Gastrocnemius medialis (tissue), 4 donors: ENCODE results near the gene METAP1.
"Not testable (repeated sequence)": the region's sequence is repeated elsewhere in the genome, so short reads cannot be mapped to it uniquely, and the experiment has no call there.

Source experiments
- CTCF ChIP-seq, 5 experiments: fragments of 450-650 bp in 3 of 5; fragments of 200-600 bp in 2 of 5; sonication (generic) in 2 of 5; IDR thresholded peaks in 4 of 5; conservative IDR thresholded peaks in 1 of 5; 1 replicate in 4 of 5; 2 replicates in 1 of 5; pipeline ENCODE4 v1.5.1; 2016 to 2019; ENCODE audit warnings: antibody characterized with exemption in 5 of 5, mild to moderate bottlenecking in 3 of 5, moderate library complexity in 3 of 5
- POLR2A ChIP-seq, 2 donors: fragments of 450-650 bp; IDR thresholded peaks; one replicate each; pipeline ENCODE4 v1.6.1; 2017; ENCODE audit warnings: antibody characterized with exemption in 2 of 2, mild to moderate bottlenecking in 2 of 2, moderate library complexity in 2 of 2

DNA sequence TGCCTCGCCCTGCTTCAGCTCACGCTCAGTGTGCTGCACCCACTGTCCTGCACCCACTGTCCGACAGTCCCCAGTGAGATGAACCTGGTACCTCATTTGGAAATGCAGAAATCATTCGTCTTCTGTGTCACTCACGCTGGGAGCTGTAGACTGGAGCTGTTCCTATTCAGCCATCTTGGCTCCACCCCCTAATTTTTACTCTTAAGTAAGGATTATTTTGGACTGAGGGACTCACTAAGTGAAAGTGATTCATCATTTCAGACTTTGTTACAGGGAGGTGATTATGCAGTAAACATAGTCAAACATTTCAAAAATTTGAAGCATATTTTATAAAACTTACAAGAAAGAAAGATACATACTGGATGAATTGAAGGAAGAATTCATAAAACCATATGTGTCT is 104.3 kb downstream of the METAP1 start:
- TF ChIP-seq CTCF (IDR thresholded peaks at IDR 0.05 in 4 of 5, conservative IDR thresholded peaks at IDR 0.05 in 1 of 5); POLR2A (IDR thresholded peaks at IDR 0.05): not testable (repeated sequence)
